ENCODE measurements around the gene TTLL9.

TTLL9 gene

DNA sequence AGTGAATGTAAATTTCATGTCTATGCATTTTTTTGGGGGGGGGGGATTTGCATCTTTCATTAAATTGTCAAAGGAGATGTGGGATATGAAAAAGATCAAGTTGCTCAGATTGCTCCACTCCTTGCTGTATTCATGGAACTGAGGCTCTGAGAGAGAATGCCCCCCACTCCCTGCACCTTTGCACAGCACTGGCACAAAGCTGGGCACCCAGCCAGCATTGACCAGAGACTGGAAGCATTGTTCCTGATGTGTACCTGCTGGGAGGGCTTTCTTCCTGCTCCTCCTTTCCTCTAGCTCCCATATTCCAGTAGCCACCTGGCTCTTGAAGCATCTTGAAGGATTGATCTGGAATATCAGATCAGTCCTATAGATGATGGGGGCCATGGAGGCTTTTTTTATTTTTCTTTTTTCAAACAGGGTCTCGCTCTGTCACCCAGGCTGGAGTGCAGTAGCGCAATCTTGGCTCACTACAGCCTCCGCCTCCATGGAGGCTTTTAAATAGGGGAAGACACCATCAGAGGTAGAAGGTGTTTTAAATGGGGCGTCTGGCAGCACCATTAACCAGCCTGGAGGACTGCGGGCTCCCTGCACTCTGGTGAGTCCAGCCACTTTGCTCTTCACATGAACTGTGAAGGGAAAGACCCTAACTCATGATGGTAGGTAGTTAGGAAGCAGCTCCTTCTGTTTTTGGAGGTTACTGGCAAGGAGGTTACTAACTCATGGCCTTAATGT, 11.0 kb upstream of the TTLL9 start:
- DNase-seq: no peak

- no peak for DNase-seq
These were observed 10.4 kb upstream of the TTLL9 start for GRCh38 chr20:31859998-31860380.

GRCh38 chr20:31860390-31861134, 9.9 kb upstream of the TTLL9 start:
- no peak for DNase-seq

DNA sequence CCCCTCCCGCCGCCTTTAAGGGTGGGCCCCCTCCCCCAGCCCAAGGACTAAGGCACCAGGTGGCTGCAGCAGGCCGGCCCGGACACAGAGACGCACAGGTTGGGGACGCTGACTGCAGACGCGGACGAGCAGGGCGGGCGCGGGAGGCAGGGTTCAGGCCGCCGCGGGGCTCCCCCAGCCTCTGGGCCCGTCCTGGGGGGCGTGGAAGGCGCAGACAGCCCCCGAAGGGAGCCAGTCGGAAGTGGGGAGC, 9.4 kb upstream of the TTLL9 start:
- DNase-seq: no peak

DNA sequence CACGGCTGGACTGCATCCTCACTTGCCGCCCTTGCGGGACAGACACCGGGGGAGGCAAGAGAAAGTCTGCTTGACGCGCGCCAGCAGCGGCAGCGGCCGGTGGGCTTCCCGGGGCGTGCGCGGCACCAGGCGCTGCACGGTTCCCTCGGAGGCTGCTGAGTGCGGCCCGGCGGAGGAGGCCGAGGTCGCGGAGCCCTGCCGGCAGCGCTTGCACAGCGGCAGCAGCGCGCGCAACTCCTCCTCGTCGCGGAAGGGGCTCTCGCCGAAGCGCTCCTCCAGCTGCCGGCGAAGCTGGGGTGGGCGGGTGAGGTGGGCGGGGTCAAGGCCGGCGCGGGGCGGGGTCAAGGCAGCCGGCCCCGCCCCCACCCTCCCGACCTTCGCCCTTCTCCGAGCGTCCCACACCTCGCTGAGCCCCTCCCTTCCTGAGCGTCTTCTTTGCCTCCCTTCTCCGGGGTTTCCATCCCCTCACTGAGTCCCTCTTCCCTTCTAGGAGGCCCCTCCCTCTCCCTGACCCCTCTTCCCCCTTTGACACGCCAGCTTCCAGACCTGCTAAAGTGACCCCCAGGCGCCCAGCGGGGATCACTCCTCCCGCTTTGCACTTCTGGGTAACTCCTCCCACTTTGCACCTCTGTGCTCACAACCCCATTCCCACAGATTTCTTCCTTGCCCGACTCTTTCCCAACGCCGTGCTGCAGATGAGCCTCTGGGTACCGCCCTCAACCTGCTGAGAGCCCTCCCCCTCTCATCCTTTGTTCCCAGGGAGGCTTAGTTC, 8.9 kb upstream of the TTLL9 start:
- peak in 1 of 2 experiments; percentile 53 for DNase-seq

DNA sequence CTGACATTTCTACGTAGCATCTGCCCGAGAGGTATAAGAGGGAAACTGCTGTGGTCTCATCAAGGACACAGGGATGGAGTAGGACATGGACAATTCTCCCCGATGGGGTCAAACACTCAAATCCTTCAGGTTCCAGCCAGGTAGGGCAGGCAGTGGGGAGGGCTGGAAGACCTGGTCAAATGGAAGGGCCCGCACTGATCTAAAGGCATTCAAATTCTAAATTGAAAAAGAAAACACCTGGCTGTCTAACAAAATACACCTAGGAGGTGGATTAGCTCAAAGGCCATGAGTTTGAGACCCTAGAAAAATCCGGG, 8.3 kb upstream of the TTLL9 start:
- no peak for DNase-seq

GRCh38 chr20:31862506-31862905, 7.9 kb upstream of the TTLL9 start:
- DNase-seq: no peak

DNA sequence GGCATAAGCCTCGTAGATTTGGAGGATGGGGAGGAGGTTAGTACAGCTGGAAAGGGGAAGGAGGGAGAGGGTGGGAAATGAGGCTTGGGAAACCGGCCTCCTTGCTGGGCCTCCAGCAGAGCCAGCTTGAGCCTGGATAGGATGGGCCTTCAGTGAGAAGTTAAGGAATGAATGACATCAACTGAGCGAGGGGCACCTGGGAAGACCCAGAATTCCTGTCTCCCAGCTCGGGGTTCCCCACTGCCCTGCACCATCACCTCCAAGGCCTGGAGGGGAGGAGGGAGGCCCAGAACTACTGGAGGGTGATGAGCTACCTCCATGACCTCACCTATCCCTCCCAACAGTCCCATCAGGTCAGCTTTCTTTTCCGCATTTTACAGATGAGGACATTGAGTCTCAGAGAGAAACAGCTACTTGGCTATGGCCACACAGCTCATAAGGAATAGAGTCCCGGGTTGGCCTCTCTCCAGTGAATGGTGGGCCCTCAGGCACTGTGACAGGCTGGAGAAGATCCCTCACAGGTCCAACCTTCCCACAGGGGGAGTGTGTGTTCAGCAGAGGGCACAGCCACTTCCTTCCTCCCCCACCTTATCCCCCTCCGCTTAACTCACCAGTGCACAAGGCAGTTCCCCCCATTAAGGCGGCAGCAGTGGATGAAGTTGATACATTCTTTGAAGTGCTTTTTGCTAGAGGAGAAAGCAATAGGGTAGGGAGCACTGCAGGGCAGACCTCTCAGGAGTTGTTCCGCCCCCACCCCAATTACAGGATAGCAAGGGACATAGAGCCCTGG, 6.9 kb upstream of the TTLL9 start:
- DNase-seq: no peak

- no peak for DNase-seq
These were observed 5.7 kb upstream of the TTLL9 start for GRCh38 chr20:31864521-31865400.

GRCh38 chr20:31866221-31866620, 4.2 kb upstream of the TTLL9 start:
- no peak for DNase-seq

DNA sequence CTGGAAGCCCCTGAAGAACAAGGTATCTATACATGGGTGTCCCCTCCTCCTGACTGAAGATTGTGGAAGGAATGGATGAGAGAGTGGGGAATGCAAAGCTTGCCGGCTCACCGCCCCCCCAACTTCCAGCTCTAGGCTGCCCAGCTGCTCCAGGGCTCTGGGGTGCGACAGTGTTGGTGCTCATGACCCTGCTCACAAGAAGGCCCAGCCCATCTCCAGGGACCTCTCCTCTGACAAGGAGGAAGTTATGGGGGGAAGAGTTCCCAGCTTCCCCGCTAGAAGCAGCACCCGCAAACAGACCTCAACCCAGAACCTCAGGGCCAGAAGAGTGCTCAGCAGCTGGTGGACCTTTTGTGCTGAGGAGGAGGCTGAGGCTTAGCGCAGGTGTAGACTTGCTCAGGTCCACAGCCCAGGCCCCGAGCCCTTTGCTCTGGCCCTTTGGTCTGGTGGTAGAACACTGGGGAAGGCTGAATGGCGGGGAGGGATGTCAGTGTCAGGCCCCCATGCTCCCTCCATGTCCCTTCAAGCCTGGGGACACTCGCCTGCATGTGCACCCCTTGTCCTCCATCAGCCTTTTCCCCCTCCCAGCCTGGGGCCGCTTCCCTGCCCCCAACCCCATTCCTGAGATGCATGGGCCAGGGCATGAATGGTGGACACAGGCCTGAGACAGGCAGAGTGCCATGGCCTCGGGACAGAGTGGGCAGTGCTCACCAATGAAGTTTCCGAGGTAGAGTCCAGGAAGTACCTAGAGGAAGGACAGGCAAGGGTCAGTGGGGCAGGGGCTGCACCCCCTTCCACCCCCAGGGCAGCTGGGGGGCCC, 1.4 kb upstream of the TTLL9 start:
- no peak for DNase-seq

DNA sequence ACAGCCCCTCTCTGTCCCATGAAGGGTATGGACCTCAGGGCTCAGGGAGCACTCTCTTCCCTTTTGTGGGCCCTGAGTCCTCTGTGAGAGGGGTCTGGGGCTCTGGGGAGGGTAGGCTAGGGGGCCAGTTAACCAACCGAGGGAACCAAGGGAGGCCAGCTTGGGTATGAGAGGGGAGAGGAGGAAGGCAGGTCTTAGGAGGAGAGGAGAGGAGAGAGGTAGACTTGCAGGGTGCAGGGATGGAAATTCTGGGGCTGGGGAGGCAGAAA, 827 bp upstream of the TTLL9 start:
- DNase-seq: no peak

GRCh38 chr20:31870726-31871617, 538 bp downstream of the TTLL9 start:
- DNase-seq: no peak

DNA sequence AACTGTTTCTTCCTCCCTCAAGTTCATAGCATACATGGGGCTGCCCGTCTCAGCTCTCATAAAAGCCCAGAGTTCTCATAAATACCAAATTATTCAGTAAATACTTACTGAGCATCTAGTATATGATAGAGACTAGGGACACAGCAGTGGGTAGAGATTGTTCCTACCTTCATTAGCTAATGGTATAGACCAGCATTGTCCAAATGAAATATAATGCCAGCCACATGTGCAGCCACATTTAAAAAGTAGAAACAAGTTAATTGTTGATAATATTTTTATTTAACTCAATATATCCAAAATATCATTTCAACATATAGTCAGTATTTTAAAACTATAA, 1.2 kb downstream of the TTLL9 start:
- DNase-seq: no peak

DNA sequence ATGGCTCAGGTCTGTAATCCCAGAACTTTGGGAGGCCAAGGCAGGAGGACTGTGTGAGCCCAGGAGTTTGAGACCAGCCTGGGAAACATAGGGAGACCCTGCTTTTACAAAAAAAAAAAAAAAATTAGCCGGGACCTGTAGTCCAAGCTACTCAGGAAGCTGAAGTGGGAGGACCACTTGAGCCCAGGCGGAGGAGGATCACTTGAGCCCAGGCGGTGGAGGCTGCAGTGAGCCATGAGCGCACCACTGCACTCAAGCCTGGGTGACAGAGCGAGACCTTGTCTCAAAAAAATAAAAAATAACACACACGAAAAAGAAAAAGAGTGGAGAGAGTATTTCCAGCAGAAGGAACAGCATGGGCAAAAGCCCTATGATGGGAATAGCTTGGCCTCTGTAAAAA, 2.0 kb downstream of the TTLL9 start:
- DNase-seq: no peak

GRCh38 chr20:31875671-31876070, 5.2 kb downstream of the TTLL9 start:
- DNase-seq: no peak

DNA sequence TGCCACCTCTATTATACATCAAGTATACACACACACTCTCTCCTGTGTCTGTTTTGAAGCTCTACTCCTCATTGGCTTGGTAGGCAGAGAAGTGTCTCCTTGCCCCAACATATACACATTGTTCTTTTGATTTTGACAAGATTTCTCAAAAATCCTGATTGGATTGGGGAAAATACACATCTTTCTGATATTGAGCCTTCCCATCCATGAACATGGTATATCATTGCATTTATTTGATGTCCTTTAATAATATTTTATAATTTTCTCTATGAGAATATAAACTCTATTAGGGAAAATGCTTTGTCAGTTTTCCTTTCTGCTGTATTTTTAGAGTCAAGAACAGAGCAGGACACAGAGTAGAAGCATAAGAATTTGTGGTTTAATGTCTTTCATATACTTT, 7.2 kb downstream of the TTLL9 start:
- DNase-seq: no peak

- DNase-seq: peak; percentile 98 to 99
These were observed 8.9 kb downstream of the TTLL9 start for GRCh38 chr20:31879143-31879987.

- DNase-seq: no peak
These were observed 11.5 kb downstream of the TTLL9 start for GRCh38 chr20:31881945-31882344.

GRCh38 chr20:31883829-31884228, 13.4 kb downstream of the TTLL9 start:
- DNase-seq: no peak
